HG02970 (cell line): Measurements from ENCODE around the gene RASSF6.
"Not testable (repeated sequence)": the region's sequence is repeated elsewhere in the genome, so short reads cannot be mapped to it uniquely, and the experiment has no call there.

Source experiments
- ATAC-seq: cut with Tn5 transposase; IDR thresholded peaks from one replicate; pipeline ENCODE4 v1.9.1; 2021; ENCODE audit warnings: mild to moderate bottlenecking, moderate library complexity, moderate number of reproducible peaks; ENCODE audit not compliant: unreplicated experiment, low FRiP score

The RASSF6 gene

DNA sequence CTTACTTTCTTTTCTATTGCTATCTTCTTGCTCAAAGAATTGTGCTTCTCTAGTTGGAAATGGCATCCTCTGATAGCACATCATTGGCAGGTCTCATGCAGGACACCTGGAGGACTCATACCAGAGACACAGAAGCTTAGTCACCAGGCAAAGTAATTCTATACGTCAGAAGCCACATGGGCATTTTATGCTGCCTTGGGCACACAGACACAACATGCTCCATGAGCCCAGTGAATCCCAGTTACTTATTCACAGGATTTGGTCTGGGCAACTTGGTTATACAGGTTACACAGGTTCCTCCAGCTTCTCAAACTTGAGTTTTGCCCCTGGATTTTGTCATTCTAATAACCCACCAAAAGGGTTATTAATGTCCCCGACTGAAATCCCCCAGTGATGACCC, 7.1 kb downstream of the RASSF6 start:
- ATAC-seq, result no peak

DNA sequence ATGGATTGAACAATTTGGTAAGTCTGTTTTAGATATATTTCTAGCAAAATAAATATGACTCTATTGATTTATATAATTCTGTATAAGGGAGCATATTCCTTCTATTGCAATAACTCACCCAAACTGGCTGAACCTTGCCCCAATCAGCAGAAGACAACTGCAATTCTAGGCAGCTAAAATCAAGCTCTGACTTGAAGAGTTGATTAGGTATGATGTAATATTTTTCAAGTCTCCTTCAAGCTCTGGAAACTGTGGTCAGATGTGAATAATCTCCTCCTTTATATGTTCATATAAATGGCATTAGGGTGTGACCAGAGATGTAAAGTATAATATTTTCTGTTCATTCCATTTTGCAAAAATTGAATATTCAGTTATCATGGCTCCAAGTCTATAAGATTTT, 8.2 kb downstream of the RASSF6 start:
- ATAC-seq, result no peak

DNA sequence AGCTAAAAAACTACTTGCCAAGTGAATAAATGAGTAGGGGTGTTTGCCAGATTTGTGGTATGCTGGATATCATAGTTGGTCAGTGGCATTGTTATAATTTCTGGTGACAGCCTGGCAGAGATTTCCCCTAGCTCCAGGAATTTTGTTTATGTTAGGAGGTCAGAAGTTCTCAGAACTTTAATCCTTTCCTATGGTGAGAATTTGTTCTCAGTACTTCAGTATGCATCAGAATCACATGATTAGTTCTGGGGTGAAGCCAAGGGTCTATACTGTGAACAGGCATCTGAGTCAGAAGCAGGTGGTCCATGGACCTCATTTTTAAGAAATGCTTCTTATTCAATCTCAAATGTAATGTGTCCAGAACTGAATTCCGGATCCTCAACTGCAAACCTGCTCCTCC, 10.5 kb downstream of the RASSF6 start:
- no peak for ATAC-seq

DNA sequence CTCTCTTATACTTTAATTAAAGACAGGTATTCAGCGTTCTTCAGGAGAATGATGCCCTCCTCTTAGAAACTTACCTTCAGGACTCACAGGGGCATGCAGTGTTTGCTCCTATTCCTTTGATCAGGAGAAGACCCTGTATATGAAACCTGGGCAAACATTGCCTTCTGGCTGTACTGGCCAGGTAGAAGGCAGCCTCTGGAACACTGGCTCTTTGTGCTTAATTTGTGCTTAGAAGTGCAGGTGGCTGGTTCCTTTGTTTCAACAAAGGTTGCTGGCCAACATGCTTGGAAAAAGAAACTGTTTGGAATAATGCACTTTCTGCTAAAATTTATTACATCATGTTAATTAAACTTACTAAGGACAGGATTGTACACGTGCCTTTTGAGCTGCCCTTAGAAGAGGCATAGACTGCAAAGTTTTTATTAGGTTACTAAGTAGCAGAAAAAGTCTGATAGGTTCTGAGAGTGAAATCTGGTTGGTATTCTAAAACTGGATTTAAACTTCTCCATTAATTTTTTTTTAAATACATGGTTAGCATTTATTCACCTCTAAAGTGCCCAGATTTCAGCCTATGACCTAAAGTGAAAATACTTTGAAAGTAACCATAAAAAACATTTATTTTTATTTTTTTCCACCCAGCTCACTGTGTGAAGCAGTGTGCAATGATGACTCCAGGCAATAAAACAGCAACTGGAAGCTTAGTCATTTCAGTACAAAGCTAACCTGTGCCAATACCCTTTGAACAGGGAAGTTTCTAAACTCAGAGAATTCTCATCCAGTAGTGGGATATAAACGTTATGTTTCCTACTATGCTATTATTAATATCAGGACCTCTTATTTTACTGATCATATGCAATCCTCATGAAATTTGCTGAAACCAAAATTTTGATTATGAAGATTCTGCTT, 11.3 kb downstream of the RASSF6 start:
- ATAC-seq, result no peak

DNA sequence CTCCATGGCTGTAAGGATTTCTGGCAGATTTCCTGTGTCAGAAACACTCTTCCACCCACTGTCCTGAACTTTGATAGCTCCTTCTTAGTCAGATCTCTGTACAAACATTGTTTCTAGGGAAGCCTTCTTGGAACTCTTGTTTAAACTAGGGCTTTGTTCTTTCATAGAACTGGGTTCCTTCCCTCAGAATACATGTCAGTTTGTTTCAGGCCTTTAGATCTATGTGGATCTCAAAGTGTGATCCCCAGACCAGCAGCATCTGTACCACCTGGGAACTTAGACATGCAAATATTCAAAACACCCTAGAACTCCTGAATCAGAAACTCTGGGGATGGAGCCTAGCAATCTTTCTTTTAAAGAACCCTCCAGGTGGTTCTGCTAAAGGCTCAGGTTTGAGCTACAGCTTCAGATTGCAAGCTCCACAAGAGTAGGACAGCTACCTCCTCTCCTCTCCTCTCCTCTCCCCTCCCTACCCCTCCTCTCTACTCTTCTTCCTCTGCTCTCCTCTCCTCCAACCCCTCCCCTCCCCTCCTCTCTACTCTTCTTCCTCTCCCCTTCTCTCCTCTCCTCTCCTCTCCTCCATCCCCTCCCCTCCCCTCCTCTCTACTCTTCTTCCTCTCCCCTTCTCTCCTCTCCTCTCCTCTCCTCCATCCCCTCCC, 12.7 kb downstream of the RASSF6 start:
- no peak for ATAC-seq

DNA sequence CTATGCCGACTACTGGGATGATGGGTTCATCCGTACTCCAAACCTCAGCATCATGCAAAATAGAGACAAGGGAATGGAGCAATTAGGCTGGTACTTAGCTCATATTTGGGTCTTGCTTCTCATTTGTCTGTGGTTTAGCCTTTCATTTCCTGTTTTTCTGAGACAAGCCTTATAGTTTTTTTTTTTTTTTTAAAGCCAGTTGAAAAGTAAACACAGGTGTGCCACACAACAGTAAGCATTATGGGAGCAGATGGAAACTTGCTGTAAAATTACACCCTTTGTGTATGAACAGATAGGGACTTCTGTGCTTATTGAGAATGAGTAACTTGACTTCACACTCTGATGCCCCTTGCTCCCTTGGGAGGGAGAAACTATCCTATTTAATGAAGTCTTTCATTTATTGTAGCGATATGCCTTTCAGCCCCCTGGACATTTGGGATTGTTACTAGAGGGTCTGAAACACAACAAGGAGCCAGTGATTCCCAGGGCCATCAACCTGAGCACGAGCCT, 13.7 kb downstream of the RASSF6 start:
- peak; percentile 76 for ATAC-seq

DNA sequence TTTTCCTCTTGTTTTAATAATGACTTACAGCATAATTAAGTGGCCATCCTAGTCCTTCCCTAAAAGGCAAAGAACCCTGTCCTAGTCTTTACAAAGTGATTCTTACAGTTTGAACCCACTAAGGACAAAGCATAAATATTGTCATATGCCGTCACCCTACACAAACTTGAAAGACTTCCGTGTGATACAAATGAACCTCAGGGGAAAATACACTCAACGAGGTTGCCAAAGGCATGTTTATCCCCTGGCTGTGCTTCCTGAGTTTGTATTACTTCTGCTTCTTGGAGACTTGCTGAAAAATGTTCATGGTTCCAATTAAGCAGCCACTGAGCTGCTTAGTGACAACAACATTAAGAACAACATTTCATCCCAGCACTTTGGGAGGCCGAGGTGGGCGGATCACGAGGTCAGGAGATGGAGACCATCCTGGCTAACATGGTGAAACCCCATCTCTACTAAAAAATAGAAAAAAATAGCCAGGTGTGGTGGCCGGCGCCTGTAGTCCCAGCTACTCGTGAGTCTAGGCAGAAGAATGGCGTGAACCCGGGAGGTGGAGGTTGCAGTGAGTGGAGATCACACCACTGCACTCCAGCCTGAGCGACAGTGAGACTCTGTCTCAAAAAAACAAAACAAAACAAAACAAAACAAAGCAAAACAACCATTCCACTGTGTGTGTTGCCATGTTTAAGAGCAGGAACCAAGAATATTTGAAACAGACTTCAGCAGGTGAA, 16.2 kb downstream of the RASSF6 start:
- no peak for ATAC-seq

DNA sequence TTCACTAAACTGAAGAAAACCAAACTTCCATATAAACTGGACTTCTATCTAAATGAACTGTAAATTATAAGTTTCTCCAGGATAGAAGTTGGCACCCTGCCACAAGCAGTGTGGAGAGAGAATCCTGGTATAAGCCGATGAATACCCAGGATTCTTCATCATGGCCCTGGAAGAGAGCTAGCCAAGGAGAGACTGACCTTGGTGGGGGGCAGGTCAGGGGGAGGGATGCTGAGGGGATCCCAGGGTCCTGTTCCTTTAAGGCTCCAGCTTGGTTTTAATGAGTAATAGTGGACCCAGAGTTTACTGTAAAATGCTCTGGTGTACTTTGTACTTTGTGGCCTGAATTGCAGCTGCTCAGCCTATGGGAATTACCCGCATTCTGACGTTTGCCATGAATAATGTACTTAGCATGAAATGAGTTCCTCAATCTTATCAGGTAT, 16.9 kb downstream of the RASSF6 start:
- ATAC-seq, result peak; percentile 37

DNA sequence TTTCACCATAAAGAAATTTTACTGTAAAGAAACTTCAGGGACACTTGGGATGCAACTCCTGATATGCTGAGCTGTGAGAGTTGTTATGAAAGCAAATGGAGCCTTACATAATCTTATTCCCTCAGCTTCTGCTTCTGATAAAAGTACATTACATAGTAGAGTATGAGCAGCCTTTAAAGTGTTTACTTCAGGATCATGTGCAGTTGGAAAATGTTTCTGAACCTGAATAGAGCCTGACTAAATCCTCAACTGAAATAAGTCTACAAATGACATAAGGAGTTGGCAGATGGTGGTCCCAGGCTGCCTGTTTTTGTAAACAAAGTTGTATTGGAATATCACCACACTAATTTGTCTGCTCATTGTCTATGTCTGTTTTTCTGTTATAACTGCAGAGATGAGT, 19.3 kb downstream of the RASSF6 start:
- ATAC-seq, result no peak

DNA sequence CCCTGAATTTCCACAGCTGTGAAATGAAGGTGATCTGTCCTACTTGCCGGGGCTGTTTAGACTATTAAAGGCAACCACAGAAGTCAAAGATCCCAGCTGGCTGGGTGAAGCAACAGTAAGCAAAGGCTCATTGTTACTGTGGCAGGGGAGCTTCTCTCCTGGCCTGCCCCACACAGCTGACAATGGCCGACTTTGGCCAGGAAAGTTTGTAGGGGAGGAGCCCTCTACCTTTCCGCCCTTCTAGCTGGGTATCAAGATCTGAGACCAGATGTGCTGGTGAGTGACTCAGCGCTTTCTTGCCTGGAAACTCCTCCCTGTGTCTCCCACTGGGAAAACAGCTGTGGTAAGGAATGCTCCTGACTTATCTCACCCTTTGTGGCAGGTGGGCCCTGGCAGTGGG, 21.1 kb downstream of the RASSF6 start:
- no peak for ATAC-seq

DNA sequence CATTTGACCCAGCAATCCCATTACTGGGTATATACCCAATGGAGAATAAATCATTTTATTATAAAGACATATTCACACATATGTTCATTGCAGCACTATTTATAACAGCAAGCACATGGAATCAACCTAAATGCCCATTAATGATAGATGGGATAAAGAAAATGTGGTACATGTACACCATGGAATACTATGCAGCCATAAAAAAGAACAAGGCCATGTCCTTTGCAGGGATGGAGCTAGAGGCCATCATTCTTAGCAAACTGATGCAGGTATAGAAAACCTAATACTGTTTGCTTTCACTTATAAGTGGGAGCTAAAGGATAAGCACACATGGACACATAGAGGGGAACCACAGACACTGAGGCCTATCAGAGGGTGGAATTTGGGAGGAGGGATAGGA, 22.6 kb downstream of the RASSF6 start:
- ATAC-seq, result no peak

DNA sequence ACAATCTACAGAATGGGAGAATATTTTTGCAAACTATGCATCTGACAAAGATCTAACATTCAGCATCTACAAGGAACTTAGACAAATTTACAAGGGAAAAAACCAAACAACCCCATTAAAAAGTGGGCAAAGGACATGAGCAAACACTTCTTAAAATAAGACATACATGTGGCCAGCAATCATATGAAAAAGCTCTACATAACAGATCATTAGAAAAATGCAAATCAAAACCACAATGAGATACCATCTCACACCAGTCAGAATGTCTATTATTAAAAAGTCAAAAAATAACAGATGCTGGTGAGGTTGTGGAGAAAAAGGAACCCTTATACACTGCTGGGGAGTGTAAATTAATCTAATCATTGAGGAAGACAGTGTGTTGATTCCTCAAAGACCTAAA, 23.1 kb downstream of the RASSF6 start:
- ATAC-seq, result not testable (repeated sequence)

DNA sequence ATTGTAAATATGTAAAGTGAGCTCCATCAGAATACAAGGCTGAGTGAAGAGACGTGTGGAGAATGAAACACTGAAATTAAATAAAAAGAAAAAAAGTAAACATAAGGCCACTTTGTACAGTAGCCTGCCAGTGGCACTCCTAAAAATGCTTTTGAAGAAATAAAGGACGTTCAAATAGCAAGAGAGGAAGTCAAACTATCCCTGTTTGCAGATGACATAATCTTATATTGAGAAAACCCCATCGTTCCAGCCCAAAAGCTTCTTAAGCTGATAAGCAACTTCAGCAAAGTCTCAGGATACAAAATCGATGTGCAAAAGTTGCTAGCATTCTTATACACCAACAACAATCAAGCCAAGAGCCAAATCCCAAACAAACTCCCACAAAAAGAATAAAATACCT, 24.2 kb downstream of the RASSF6 start:
- ATAC-seq, result no peak

DNA sequence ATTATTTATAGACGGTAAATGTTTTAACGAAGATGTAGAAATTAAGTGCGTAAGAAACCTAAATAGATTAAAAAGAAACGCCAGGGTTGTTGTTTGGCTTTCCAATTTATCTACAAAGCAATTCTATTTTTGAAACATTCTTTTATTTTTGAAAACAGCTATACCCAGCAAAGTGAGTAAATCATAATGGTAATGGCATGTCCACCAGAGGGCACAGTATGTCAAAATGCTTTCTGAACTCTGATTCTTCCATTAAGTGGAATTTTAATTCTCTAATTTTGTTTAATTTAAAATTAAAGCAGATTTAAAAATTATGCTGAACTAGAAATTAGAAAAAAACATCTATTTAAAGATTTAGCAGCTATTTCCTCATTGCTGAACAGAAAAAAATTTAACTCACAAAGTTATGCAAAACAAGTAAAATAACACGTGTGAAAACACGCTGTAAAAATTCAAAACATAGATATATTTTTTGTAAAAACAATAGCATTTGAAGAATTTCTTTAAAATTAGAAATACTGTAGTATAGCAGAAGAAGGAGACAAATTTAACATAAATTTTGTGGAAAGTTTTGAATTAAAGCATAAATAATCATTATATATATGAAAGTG, 26.5 kb downstream of the RASSF6 start:
- no peak for ATAC-seq

DNA sequence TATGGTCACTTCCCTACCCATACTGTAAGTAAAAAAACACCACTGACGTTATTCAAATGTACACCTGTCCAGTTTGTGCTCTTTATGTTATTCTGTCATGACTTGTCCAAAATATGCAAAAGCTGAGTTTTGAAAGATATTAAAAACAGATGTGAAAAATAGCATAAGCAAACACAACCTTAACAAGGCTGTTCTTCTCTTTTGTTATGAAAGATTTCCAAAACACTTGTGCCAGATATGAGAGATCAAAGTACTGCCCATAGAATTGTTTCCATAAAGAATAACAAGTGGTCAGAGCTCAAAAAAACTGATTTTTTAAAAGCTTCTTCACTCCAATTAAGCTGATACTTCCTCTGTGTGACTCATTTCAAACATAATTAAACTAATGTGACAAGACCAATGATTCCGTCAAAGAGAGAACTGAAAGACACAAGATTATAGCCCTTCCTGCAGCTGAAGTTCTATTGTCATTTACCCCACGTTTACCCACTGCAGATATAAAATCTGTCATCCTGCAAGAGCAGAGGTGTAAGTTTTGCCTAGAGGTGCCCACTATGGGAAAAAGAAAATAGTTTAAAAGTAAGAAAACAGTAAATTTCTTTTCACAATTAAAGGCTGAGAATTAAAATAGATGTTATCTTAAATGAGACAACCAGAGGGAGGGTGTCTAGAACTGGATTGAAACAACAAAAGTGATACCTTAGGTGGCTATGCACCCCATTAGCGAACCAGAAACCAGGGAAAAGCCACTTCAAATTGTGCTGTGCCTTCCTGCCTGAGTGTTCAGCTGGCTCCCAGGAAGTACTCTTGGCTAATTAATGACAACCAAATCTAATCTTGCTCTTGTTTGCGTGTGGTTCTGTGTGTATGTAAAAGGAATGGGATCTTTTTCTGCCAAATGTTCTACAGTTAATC, 30.1 kb downstream of the RASSF6 start:
- peak; percentile 85 for ATAC-seq

DNA sequence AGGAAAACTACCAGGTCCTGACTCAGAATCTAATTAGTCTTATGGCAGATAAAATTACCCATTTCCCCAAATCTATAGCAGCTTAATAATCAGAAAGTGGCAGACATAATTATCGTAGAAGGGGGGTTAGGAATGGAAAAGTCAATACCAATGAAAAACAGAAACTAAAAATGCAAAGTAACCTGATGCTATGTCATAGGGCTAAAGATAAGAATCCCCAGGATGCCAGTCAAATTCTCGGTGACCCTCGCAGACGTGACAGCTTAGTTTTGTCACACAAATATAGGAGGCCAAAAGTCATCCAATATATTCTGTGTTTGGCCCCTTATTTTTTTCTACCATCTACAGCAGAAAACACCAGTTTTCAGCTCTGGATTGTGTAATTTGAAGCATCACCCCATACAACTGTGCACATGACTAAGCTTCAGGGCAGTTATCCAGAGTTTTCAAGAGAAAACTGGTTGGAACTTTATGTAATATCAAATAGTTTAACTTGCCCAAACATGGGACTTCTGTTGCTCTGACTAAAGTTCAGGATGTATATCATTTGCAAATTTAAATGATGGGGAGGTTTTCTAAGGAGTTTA, 30.9 kb downstream of the RASSF6 start:
- peak; percentile 40 for ATAC-seq

DNA sequence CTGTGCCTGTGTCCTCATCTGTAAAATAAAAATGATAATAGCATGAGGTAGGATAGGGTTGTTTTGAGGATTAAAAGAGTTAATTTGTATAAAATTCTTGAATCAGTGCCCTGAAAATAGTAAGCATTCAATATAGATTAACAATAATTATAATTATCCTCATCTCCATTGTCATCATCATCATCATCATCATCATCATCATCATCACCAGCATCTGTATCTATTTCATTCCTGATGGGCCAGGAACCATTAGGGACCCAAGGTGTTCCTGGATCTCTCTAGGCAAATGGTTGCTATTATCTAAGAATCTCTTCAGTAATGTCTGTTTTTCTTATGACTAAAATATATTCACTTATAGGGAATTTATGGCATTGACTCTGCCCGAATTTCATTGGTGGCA, 31.6 kb downstream of the RASSF6 start:
- no peak for ATAC-seq

DNA sequence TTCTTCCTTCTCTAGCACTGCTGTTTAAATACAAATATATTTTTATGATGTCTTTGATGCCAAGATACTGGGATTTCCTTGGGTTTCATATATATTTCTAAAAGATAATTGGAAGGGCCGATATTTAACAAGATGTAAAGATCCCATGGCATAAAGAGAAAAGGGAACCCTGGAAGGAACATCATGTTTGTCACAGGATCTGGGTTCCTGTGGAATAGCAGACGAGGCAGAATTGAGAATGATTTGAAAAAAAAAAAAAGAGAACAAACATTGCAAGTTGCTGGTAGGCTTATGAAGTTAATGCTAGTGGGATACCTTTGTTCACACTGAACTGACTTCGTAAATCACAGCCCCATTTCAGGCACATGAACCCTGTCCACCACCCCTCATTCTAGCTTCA, 33.6 kb downstream of the RASSF6 start:
- ATAC-seq, result no peak

DNA sequence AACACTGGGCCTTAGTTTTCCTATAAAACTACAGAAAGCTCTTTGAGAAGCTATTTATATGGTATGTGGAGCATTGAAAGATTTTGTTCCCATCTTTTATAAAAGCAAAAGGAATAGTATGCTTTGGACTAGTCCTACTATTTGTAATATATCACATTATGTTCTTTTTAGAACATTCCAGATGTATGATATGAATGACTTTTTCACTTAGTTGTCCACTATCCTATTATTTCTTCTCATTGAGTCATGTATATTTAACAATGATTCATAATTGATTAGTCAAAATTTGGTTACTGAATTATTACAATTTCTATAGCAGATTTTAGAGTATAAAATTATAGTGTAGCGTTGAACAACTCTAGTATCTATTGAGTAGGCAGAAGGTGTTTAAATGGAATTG, 34.2 kb downstream of the RASSF6 start:
- ATAC-seq, result no peak
